ENCODE measurements around the gene GABRA5.
"Not testable (repeated sequence)": the region's sequence is repeated elsewhere in the genome, so short reads cannot be mapped to it uniquely, and the experiment has no call there.

The GABRA5 gene

DNA sequence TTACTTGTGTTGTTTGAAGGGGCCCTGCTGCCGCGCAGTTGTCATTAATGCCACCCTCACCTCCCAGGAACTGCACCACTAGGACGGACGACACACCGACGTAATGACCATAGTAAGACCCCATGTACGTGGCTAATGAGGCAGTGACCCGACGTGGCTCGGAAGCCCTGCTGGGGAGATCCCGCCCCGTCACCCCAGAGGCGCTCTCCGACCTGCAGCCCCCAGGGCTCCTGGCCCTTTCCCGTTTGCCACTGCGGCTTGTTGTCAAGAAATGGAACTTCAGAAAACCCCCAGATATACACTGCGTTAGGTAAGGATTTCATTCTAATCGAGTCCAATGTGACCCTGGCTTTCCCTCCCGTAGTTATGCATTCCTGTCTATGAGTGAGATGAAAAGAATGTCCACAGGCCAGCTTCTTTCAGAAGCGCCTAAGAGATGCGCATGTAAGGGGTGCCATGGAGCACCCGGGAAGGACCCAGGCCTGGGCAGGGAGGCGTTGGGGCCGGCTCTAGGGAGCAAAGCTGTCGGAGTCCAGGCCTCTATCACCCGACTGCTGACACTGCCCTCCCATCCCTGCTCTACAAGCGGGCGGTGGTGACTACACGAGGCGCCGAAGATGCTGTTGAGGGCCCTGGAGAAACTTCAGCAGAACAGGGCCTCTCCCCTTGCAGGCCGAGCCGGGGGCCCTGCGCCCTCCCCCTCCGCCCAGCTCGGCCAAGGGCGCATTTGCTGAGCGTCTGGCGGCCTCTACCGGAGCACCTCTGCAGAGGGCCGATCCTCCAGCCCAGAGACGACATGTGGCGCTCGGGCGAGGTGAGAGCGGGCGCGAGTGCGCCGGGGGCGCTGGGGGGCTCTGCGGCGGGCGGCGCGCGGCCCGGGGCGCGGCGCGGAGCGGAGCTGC, at the start of gene GABRA5:
GABRA5 (plus strand) TSS at position 765 of the 902 bp plus-strand sequence. CDS start 2,187 bp downstream, outside the sequence.
- DNase-seq (ENCODE audit: extremely low read depth, low read depth): no peak
- TF ChIP-seq, protein P1, sequence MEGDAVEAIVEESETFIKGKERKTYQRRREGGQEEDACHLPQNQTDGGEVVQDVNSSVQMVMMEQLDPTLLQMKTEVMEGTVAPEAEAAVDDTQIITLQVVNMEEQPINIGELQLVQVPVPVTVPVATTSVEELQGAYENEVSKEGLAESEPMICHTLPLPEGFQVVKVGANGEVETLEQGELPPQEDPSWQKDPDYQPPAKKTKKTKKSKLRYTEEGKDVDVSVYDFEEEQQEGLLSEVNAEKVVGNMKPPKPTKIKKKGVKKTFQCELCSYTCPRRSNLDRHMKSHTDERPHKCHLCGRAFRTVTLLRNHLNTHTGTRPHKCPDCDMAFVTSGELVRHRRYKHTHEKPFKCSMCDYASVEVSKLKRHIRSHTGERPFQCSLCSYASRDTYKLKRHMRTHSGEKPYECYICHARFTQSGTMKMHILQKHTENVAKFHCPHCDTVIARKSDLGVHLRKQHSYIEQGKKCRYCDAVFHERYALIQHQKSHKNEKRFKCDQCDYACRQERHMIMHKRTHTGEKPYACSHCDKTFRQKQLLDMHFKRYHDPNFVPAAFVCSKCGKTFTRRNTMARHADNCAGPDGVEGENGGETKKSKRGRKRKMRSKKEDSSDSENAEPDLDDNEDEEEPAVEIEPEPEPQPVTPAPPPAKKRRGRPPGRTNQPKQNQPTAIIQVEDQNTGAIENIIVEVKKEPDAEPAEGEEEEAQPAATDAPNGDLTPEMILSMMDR (IDR thresholded peaks at IDR 0.05; ENCODE audit: low read depth, low read length): no peak

DNA sequence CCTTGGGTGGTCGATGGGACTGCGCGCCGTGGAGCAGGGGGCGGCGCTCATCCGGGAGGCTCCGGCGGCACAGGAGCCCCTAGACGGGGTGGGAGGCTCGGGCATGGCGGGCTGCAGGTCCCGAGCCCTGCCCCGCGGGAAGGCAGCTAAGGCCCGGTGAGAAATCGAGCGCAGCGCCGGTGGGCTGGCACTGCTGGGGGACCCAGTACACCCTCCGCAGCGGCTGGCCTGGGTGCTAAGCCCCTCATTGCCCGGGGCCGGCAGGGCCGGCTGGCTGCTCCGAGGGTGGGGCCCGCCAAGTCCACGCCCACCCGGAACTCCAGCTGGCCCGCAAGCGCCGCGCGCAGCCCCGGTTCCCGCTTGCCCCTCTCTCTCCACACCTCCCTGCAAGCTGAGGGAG, 35.7 kb upstream of the GABRA5 start:
- not testable (repeated sequence) for DNase-seq (ENCODE audit: extremely low read depth, low read depth)

DNA sequence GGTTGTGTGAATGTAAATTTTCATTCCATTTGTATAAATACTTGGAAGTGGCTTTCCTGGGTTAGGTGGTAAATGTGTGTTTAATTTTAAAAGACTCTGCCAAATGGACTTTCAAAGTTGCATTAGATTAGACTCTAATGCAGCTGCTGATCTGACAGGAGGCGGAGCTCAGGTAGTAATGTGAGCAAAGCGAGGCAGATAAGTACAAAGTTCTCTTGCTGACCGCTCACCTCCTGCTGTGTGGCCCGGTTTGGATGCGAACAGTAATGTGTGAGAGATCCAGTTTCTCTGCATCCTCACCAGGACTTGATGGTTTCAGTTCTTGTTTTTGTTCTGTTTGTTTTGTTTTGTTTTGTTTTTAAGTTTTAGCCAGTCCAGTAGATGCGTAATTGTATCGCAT, 34.9 kb upstream of the GABRA5 start:
- TF ChIP-seq, protein P1 (IDR thresholded peaks at IDR 0.05; ENCODE audit: low read depth, low read length): no peak
- no peak for DNase-seq (ENCODE audit: extremely low read depth, low read depth)

DNA sequence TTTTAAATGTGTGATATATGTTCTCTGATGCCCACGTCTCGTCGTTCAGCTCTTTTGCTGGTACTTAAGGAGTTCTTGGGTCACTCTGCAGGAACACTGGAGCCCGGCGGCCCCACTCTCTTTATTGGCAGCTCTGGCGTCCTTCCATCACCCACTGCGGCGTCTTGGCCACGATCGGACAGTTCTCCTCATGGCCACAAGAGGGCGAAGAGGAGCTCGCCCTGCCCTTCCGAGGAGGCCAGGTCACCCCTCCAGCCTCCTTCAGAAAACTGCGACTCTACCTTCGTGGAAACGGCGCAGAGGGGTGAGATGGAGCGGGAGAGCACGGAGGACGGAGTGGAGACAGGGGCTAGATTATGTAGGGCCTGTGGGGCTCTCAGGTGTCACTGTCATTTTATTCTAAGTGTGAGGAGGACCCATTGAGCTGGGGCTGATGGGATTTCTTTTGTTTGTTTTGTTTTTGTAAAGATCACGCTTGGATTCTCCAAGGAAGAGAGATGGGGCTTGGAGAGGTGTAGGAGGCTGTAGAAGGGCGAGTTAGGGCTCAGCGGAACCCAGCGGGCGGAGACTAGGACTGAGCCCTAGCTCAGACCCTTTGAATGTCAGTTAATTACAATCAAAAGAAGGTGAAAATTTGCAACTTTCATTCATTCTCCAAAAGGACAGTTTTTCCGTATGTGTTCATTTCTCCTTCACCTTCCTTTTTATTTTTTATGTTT, 28.0 kb upstream of the GABRA5 start:
- DNase-seq (ENCODE audit: extremely low read depth, low read depth): no peak
- TF ChIP-seq, protein P1 (IDR thresholded peaks at IDR 0.05; ENCODE audit: low read depth, low read length): no peak

DNA sequence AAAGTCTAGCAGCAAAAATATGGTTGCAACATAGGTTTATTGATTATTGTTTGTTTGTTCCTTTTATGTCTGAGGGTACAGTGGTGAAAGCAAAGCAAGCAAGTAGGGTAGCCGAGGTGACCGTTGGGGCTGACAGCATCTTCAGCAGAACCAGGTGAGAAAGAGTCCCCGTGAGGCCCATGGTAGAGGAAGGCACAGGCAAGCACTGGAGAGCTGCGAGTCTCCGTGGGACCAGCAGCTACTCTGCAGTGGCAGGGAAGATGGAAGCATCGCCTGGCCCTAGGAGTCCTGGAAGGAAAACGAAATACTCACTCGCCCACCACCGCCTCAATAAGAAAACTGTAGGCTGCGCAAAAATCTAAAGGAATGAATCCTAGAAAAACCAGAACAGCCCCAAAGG, 25.3 kb upstream of the GABRA5 start:
- TF ChIP-seq, protein P1 (IDR thresholded peaks at IDR 0.05; ENCODE audit: low read depth, low read length): no peak
- no peak for DNase-seq (ENCODE audit: extremely low read depth, low read depth)

DNA sequence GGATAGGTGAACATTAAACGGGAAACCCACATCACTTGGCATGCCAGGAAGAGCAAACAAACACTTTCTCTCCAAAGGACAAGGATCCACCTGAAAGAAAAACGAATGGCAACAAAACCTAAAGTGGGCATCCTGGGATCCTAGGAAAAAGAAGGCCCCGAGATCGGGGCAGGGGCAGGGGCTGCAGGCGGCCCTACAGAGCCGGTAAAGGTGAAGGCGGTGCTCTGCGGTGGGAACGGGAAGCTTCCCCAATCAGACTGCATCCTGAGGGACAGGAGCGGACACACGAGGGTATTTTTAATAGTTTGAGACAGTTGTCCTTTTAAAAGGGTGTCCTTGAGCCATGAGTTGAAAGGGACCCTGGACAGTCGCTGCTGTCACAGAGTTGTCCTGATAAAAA, 24.9 kb upstream of the GABRA5 start:
- TF ChIP-seq, protein P1 (IDR thresholded peaks at IDR 0.05; ENCODE audit: low read depth, low read length): no peak
- DNase-seq (ENCODE audit: extremely low read depth, low read depth): no peak

DNA sequence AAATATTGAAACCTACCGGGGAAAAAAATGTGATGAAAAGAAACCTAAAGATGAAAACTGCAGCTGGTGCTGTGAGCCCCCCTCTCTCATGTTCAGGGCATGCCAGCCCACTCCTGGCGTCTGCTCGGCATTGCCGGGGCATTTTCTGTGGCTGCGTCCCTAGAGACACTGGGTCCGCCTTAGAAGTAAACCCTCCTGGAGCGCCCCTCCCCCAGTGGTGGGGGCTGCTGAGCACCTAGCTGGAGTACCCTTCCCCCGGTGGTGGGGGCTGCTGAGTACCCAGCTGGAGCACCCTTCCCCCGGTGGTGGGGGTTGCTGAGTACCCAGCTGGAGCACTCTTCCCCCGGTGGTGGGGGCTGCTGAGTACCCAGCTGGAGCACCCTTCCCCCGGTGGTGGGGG, 24.5 kb upstream of the GABRA5 start:
- TF ChIP-seq, protein P1 (IDR thresholded peaks at IDR 0.05; ENCODE audit: low read depth, low read length): no peak
- DNase-seq (ENCODE audit: extremely low read depth, low read depth): no peak
